GM21381 (cell line): ENCODE measurements around the gene KRTAP12-2.
"Not testable (repeated sequence)": the region's sequence is repeated elsewhere in the genome, so short reads cannot be mapped to it uniquely, and the experiment has no call there.

Experiments
- ATAC-seq: cut with Tn5 transposase; IDR thresholded peaks from one replicate; pipeline ENCODE4 v1.9.1; 2021; ENCODE audit warnings: mild to moderate bottlenecking, moderate library complexity; ENCODE audit not compliant: unreplicated experiment

Gene KRTAP12-2

GRCh38 chr21:44686000-44686781 lies 19.5 kb upstream of the KRTAP12-2 start:
- no peak for ATAC-seq

GRCh38 chr21:44685050-44685449 lies 18.3 kb upstream of the KRTAP12-2 start:
- ATAC-seq, result not testable (repeated sequence)

DNA sequence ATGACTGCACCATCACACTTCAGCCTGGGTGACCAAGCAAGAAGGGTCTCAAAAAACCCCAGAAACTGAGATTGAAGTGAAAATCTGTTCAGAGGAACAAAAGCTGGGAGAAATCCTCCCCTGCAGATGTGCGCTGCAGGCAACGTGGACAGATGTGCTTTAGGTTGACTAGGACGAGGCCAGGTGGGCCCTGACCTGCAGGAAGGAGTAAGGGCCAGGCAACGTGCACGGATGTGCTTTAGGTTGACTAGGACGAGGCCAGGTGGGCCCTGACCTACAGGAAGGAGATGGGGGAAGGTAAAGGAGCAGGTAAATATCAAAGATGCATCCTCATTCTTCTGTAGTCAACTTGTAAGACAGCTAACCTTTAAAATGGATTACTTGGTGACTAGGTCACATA lies 17.8 kb upstream of the KRTAP12-2 start:
- no peak for ATAC-seq

DNA sequence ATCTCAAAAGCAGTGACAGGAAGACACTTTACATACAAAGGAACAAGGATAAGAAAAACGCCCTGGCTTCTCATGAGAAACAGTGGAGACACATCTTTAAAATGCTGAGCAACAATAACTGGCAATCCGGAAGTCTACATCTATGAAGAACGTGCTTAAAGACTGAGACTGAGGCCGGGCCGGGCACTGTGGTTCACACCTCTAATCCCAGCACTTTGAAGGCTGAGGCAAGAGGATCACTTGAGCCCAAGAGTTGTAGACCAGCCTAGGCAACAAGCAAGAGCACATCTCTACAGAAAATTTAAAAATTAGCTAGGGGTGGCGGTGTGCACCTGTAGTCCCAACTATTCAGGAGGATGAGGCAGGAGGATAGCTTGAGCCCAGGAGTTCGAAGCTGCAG lies 17.4 kb upstream of the KRTAP12-2 start:
- no peak for ATAC-seq

DNA sequence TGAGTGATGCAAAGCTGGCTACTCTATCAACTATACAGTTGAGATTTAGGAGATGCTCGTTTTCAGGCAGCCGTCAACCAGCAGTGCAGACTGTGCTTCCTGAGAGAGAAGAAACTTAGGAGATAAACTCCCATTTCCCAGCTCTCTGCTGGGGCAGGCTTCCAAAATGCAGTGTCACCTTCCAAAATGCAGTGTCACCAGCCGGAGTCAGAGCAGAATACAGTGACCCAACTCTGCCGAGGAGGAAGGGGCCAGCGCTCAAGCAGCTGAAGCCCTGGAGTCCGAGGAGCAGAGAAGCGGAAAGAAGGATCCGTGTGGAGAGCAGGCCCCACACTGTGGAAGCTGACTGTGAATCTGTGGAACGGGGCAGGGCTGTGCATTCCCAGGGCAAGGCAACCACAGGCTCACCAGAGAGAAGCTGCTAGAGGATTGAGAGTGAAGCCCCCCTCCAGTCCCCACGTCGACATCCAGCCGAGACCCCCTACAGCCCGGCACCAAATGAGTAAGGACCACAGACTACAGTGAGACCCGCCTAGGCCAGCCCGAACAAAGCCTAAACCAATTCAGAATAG lies 15.9 kb upstream of the KRTAP12-2 start:
- ATAC-seq, result no peak

- ATAC-seq, result no peak
These were observed 15.3 kb upstream of the KRTAP12-2 start, which contains the start of gene KRTAP12-1 for GRCh38 chr21:44681861-44682579. Gene KRTAP12-1 (minus strand): TSS chr21:44682163. CDS start chr21:44682123, 40 bp downstream.

- no peak for ATAC-seq
These were observed 14.4 kb upstream of the KRTAP12-2 start for GRCh38 chr21:44681152-44681551.

GRCh38 chr21:44677881-44678280 lies 11.2 kb upstream of the KRTAP12-2 start:
- ATAC-seq, result no peak

DNA sequence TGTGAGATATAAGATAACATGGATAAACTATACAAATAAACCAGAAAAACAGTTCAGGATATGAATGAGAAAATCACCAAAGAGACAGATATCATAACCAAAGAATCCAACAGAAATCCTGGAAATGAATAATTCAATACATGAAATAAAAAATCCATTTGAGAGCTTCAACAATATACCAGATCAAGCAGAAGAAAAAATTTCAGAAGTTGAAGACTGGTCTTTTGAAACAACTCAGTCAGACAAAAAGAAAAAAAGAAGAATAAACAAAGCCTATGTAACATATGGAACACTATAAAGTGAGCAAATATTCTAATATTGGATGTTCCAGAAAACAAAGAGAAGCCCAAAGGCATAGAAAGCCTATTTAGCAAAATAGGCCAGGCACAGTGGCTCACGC lies 5.2 kb upstream of the KRTAP12-2 start:
- ATAC-seq, result no peak

DNA sequence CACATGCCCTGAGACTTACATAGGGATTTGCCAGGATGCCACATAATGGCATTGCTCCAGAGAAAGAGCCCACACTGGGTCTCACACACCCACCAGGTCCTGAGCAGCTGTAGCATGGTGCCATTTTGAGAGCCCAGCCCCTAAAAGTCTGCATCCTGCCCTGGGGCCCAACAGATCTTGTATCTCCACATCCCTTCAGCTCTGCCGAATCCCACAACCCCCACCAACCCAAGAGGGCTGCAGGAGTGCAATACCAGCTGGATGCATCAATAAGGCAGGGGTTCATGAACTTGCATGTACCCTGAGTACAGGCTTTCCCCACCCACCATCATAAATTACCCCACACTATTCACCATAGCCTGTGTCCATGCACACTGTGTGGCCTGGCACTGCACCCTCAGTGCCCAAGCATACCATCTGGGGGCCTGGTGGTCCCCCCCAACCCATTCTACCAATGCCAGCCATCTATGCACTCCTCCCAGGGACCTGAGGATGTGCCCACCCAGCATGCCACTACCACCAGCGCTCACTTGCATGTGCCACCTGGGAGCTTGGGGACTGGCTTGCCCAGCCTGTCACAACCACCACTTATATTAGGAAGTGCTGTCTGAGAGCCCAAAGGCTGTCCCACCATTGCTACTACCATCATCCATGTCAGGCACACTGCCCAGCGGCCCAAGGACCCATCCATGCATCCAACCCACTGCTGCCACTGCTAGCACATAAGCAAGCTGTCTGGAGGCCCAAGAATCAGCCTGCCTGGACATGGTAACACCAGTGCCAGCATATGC lies 4.1 kb upstream of the KRTAP12-2 start:
- ATAC-seq, result no peak

DNA sequence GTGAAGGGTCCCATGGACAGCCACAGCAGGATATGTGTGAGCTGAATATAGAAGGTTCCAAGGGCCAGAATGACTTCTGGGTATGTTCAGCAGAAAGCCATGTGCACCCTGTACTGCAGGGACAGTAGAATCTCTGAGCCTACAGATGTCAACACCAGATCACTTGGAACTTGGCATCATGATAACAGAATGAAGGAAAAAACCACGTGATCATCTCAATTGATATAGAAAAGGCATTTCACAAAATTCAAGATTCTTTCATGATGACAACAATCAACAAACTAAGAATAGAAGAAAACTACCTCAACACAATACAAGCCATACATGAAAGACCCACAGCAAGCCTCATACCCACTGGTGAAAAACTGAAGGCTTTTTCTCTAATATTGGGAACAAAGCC lies 885 bp upstream of the KRTAP12-2 start:
- no peak for ATAC-seq

DNA sequence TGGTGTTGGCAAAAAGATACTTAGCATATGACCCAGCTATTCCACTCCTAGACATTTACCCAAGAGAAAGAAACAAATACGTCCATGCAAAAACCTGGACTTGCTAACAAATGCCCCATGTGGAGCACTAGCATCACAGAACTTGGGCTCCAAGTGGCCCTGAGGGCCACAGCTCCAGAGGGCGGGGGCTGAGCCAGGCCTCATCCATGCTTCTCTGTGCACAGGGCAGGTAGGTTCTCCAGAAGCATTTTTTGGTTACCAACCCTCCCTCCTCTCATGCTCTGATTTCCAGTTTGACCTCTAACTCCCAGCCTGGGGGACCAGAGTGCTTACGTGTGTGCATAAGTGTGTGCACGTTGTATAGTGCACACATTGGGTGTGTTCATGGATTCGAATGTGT lies 2.0 kb downstream of the KRTAP12-2 start:
- ATAC-seq, result no peak

GRCh38 chr21:44661567-44661966 lies 5.2 kb downstream of the KRTAP12-2 start:
- not testable (repeated sequence) for ATAC-seq

DNA sequence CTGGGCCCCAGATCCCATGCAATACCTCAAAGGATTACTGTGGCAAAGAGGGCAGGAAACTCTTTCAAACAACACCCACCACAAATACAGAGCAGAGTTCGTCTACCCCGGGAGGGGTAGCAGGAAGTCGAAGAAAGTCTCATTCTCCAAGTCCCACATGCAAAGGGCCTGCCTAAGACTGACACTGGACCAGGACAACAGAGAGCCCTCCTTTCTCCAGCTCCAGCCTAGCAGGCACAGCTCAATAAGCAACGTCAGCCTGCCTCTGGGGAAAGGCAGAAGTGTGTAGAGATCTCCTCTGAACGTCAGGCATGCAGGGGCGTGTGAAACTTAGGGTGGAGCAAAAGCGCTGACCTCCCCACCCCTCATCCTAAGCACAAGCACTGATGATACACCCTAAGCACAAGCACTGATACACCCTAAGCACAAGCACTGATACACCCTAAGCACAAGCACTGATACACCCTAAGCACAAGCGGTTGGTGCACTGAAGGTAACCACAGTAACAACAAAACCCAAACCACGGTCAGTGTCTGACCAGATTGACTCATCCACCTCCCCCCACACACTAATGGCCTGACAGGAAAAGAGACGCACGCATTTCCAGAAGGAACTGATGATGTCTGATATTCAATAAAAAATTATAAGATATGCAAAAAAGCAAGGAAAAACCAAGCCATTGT lies 7.7 kb downstream of the KRTAP12-2 start:
- no peak for ATAC-seq

DNA sequence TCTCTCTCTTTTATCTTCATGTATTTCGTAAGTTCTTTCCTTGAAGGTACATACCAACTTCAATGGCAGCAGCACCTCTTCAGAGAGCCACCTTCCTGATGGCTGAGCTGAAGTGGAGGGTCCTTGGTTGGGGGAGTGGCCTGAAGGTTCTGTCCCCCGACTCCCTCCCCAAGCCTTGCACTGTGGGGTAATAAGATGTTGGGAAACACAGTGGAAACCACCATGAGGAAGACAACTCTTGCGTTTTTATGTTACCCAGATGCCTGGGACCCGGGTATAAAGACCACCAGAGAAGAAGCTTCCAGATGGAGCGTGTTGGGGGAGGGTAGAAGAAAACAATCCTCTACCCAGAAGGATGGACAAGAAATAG lies 8.2 kb downstream of the KRTAP12-2 start:
- ATAC-seq, result no peak

DNA sequence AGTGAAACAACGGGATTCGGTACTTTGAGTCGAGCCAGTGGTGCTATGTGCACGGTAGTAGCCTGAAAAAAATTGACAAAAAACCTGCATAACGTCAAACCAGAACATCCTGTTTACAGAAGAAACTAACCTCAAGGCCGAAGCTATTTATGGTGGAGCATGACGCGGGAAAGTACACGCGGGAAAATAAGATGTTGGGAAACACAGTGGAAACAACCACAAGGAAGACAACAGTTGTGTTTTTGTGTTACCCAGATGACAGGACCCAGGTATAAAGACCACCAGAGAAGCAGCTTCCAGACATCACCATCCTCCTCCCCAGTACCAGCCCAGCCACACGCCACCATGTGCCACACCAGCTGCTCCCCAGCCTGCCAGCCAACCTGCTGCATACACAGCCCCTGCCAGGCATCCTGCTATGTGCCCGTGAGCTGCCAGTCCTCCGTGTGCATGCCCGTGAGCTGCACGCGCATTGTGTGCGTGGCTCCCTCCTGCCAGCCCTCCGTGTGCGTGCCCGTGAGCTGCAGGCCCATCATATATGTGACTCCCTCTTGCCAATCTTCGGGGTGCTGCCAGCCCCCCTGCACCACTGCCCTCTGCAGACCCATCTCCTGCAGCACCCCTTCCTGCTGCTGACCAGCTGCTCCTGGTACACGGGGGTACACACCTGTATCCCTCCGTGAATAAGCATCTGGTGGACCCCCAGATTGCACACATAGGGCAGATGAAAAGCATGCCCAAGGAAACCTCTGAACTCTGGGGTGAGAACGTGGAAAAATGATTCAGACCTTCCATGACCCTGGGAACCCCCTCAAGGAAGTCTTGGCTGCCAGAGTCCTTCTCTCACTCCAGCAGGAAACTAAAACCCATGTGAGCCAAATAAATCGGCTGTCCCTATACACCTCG lies 8.8 kb downstream of the KRTAP12-2 start, which contains the start of gene KRTAP12-3:
Gene KRTAP12-3, plus strand, starts transcription at position 298 of the 906 bp plus-strand sequence. Its CDS starts 48 bp downstream, at position 346.
- no peak for ATAC-seq

GRCh38 chr21:44656868-44657267 lies 9.9 kb downstream of the KRTAP12-2 start:
- ATAC-seq, result no peak

DNA sequence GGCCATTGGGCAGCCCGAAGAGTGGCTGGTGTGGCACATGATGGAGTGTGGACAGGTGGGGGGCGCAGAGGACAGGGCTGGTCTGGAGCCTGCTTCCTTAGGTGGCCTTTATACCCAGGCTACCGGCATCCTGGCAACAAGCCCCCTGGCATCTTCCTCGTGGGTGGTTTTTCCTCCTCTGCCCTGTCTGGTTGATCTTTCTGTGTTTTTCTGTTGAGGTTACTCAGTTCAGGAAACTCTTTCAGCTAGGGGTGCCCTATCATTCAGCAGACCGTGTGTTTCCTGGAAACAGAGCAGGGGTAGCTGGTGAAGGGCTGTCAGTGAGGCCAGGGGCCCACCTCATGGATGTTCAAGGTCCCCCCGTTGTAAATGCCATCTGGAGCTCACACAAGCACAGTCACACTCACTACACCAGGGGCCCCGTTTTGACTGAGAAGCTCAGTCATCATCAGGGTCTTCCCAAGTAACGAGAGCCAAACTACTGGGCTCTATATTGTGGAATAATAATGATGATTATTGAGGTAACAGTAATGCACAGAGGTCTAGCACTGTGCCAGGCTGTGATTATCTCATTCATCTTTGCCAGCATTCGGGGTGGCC lies 12.1 kb downstream of the KRTAP12-2 start, which contains the start of gene KRTAP12-4:
Gene KRTAP12-4, minus strand, starts transcription at position 84 of the 600 bp plus-strand sequence. Its CDS starts 45 bp downstream, at position 39.
- ATAC-seq, result no peak
